ENCODE data around the gene PREX1.

- TF ChIP-seq, protein P1, sequence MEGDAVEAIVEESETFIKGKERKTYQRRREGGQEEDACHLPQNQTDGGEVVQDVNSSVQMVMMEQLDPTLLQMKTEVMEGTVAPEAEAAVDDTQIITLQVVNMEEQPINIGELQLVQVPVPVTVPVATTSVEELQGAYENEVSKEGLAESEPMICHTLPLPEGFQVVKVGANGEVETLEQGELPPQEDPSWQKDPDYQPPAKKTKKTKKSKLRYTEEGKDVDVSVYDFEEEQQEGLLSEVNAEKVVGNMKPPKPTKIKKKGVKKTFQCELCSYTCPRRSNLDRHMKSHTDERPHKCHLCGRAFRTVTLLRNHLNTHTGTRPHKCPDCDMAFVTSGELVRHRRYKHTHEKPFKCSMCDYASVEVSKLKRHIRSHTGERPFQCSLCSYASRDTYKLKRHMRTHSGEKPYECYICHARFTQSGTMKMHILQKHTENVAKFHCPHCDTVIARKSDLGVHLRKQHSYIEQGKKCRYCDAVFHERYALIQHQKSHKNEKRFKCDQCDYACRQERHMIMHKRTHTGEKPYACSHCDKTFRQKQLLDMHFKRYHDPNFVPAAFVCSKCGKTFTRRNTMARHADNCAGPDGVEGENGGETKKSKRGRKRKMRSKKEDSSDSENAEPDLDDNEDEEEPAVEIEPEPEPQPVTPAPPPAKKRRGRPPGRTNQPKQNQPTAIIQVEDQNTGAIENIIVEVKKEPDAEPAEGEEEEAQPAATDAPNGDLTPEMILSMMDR (IDR thresholded peaks at IDR 0.05): no peak
- no peak for TF ChIP-seq POLR2A (IDR thresholded peaks at IDR 0.05)
Observed at GRCh38 chr20:48608756-48609155, 219.0 kb downstream of the PREX1 start.
